T-cell (primary cell): ENCODE measurements around the gene PRAMEF13. TPM values are rescaled to one million over a fixed set of nuclear protein-coding genes. Genes with fewer than 3 reads are reported as not detected.
A peak's percentile ranks its signal among the peaks of the same experiment; 100 is the strongest.
"Not testable (repeated sequence)": the region's sequence is repeated elsewhere in the genome, so short reads cannot be mapped to it uniquely, and the experiment has no call there.

Experiments used
- ATAC-seq, 4 experiments: fragments of 200-7000 bp in 3 of 4; fragments of 150-1000 bp in 1 of 4; cut with Tn5 transposase; replicated peaks in 1 of 4; 1 replicate in 3 of 4; 2 replicates in 1 of 4; pipeline ENCODE4 v1.10.0; 2021; ENCODE audit warnings: moderate library complexity in 3 of 4, mild to moderate bottlenecking in 2 of 4, moderate number of reproducible peaks in 1 of 4
- CTCF ChIA-PET, 2 donors: fragments of 300-600 bp; sonication (Branson Sonifier 250); formaldehyde crosslinking; loops; one replicate each; lab custom pipeline; 2022; ENCODE audit warnings: antibody characterized with exemption in 2 of 2; lab: Charles Lee
- POLR2A ChIA-PET, 2 donors: fragments of 300-600 bp; sonication (Branson Sonifier 250); formaldehyde crosslinking; loops; one replicate each; lab custom pipeline; 2022; ENCODE audit warnings: antibody characterized with exemption in 2 of 2; lab: Charles Lee
- DNase-seq, 35 experiments: peaks; one replicate each; pipeline versions ENCODE4 v3.0.0 to v3.0.0-alpha.2; 2013 to 2023
- H3K27ac ChIP-seq: one replicate; pipeline ENCODE4 v1.5.1; 2013; ENCODE audit warnings: low read length
- H3K27me3 ChIP-seq, 2 experiments: replicated peaks in 1 of 2; 1 replicate in 1 of 2; 2 replicates in 1 of 2; pipeline versions ENCODE4 v1.6.1 to v1.7.0; 2013; ENCODE audit warnings: low read length in 1 of 2, mixed read lengths in 1 of 2; ENCODE audit not compliant: control insufficient read depth in 2 of 2, insufficient read depth in 2 of 2; ENCODE audit errors: extremely low read depth in 1 of 2
- H3K36me3 ChIP-seq, 2 donors: 1 replicate in 1 of 2; 2 replicates in 1 of 2; pipeline versions ENCODE4 v1.6.1 to v1.7.0; 2013; ENCODE audit warnings: low read length in 1 of 2; ENCODE audit not compliant: control insufficient read depth in 2 of 2, insufficient read depth in 1 of 2; ENCODE audit errors: extremely low read depth in 1 of 2
- H3K4me1 ChIP-seq, 2 experiments: 1 replicate in 1 of 2; 2 replicates in 1 of 2; pipeline versions ENCODE4 v1.6.1 to v1.7.0; 2013; ENCODE audit warnings: low read length in 2 of 2, mixed read lengths in 1 of 2; ENCODE audit not compliant: insufficient read depth in 2 of 2, control insufficient read depth in 1 of 2; ENCODE audit errors: extremely low read depth in 1 of 2
- H3K4me3 ChIP-seq, 2 donors: 1 replicate in 1 of 2; 2 replicates in 1 of 2; pipeline versions ENCODE4 v1.5.1 to v1.7.0; 2013; ENCODE audit warnings: mild to moderate bottlenecking in 2 of 2, low read length in 1 of 2, moderate library complexity in 1 of 2; ENCODE audit not compliant: control insufficient read depth in 1 of 2; ENCODE audit errors: extremely low read depth in 1 of 2
- H3K9me3 ChIP-seq: 2 replicates; pipeline ENCODE4 v1.7.0; 2013
- H3K27ac Mint-ChIP-seq, 2 donors: one replicate each; pipeline ENCODE4 v1.8.0; 2020 to 2021; ENCODE audit warnings: mild to moderate bottlenecking in 2 of 2, mixed read lengths in 2 of 2
- H3K27me3 Mint-ChIP-seq, 2 donors: one replicate each; pipeline ENCODE4 v1.8.0; 2021 to 2022; ENCODE audit warnings: mixed read lengths in 2 of 2
- H3K36me3 Mint-ChIP-seq: one replicate; pipeline ENCODE4 v1.8.0; 2021; ENCODE audit warnings: mixed read lengths
- H3K4me1 Mint-ChIP-seq, 3 donors: one replicate each; pipeline ENCODE4 v1.8.0; 2020 to 2022; ENCODE audit warnings: mixed read lengths in 3 of 3, mild to moderate bottlenecking in 1 of 3
- H3K4me3 Mint-ChIP-seq, 3 donors: one replicate each; pipeline ENCODE4 v1.8.0; 2020 to 2022; ENCODE audit warnings: mild to moderate bottlenecking in 3 of 3, mixed read lengths in 3 of 3, moderate library complexity in 3 of 3
- H3K9me3 Mint-ChIP-seq, 3 donors: one replicate each; pipeline ENCODE4 v1.8.0; 2020 to 2022; ENCODE audit warnings: mixed read lengths in 3 of 3
- WGBS: methylation state at CpG from one replicate; pipeline ENCODE4 v1.1.5; 2013; ENCODE audit warnings: missing lambda C conversion rate; ENCODE audit not compliant: insufficient coverage; 5-methylcytosine and 5-hydroxymethylcytosine counted together
- total RNA-seq, 35 experiments: library from RNA in 6 of 35; stranded (reverse) in 6 of 35; fragments of 120-200 nt in 1 of 35; gene quantifications; one replicate each; pipeline versions ENCODE4 v1.2.1 to v1.2.4 and lab custom pipeline; 2013 to 2026

Gene PRAMEF13
- total RNA-seq, 5 donors from 2014 or later (not counting 1 experiment from before 2014, with no cell fraction given): not detected

DNA sequence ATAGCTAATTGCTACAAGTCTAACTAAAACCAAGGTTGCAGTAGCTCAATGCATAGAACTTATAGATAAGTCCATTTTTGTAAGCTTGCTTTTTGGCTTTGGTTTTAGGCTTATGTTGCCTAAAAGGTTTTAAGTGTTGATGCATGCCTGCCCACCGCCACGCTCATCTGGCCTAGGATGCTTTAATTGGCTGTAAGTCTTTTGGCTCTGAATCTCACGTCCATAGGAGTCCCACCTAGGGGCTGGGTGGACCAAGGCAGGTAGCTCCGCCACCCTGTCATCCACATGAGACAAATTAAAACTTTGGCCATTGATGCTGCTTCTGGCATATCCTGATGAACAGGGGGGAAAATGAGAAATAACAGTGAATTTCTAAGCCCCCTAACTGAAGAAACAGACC is 36.4 kb upstream of the PRAMEF13 start:
- H3K27me3 ChIP-seq, H3K36me3 ChIP-seq, CTCF ChIA-PET, H3K4me3 ChIP-seq, H3K9me3 Mint-ChIP-seq, ATAC-seq, H3K4me1 ChIP-seq, H3K27me3 Mint-ChIP-seq, H3K4me3 Mint-ChIP-seq, H3K9me3 ChIP-seq, H3K27ac Mint-ChIP-seq, H3K27ac ChIP-seq, H3K36me3 Mint-ChIP-seq, DNase-seq, H3K4me1 Mint-ChIP-seq: not testable (repeated sequence)
- POLR2A ChIA-PET: interaction anchor here in 1 of 2 donors (0.6 kb wide), 1 partner anchor 440 kb away, joined by 4 read pairs; no protein-coding TSS in a partner anchor
- 92% methylated on average over 2 of the region's 4 CpGs for WGBS

DNA sequence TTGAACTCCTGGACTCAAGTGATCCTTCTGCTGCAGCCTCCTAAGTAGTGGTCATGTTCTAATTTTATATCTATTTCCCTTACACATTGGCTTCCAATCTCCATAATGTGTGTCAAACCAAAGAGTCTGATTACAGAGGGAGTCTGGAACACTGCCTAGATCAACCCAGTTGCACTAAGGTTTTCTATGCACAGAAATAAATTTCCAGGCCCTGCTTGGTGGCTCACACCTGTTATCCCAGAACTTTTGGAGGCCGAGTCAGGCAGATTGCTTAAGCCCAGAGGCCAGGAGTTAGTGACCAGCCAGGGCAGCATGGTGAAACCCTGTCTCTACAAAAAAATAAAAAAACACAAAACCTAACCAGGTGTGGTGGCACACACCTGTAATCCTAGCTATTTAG is 32.8 kb upstream of the PRAMEF13 start:
- H3K27ac ChIP-seq, H3K36me3 ChIP-seq, H3K9me3 Mint-ChIP-seq, ATAC-seq, H3K4me3 Mint-ChIP-seq, H3K27ac Mint-ChIP-seq, H3K27me3 Mint-ChIP-seq, H3K4me1 Mint-ChIP-seq, POLR2A ChIA-PET, H3K4me1 ChIP-seq, DNase-seq, H3K4me3 ChIP-seq, CTCF ChIA-PET, H3K9me3 ChIP-seq, H3K36me3 Mint-ChIP-seq: not testable (repeated sequence)
- peaks cover 0 to 14% of the 10 kb centered on the region in 2 experiments for H3K27me3 ChIP-seq
- WGBS: 71% methylated on average over 1 of the region's 1 CpG

- H3K9me3 Mint-ChIP-seq, DNase-seq, ATAC-seq, H3K4me3 ChIP-seq, H3K4me1 Mint-ChIP-seq, H3K27ac ChIP-seq, H3K4me3 Mint-ChIP-seq, H3K4me1 ChIP-seq, H3K9me3 ChIP-seq, CTCF ChIA-PET, H3K27me3 Mint-ChIP-seq, H3K36me3 Mint-ChIP-seq, H3K36me3 ChIP-seq, H3K27ac Mint-ChIP-seq: not testable (repeated sequence)
- H3K27me3 ChIP-seq: peaks cover 0 to 19% of the 10 kb centered on the region in 2 experiments
- no CpG with 5 or more reads among the region's 2 CpGs for WGBS
- POLR2A ChIA-PET: interaction anchor here in 1 of 2 donors (0.7 kb wide), 1 partner anchor 1628 kb away, joined by 7 read pairs; no protein-coding TSS in a partner anchor
These were observed 30.8 kb upstream of the PRAMEF13 start for GRCh38 chr1:13232056-13232455.

- CTCF ChIA-PET: not testable (repeated sequence)
These were observed 30.0 kb upstream of the PRAMEF13 start for GRCh38 chr1:13231061-13231750.

GRCh38 chr1:13230601-13231000 is 29.4 kb upstream of the PRAMEF13 start:
- H3K4me3 Mint-ChIP-seq, ATAC-seq, H3K36me3 ChIP-seq, H3K27ac ChIP-seq, CTCF ChIA-PET, H3K36me3 Mint-ChIP-seq, H3K4me3 ChIP-seq, H3K27ac Mint-ChIP-seq, H3K9me3 Mint-ChIP-seq, H3K4me1 ChIP-seq, H3K27me3 Mint-ChIP-seq, H3K9me3 ChIP-seq, H3K4me1 Mint-ChIP-seq, POLR2A ChIA-PET: not testable (repeated sequence)
- DNase-seq: peak in 1 of 35 experiments; percentile 0
- peaks cover 0 to 17% of the 10 kb centered on the region in 2 experiments for H3K27me3 ChIP-seq
- WGBS: 88% methylated on average over 2 of the region's 2 CpGs

More at GRCh38 chr1:13231061-13231750, 30.0 kb upstream of the PRAMEF13 start:
- POLR2A ChIA-PET, DNase-seq, H3K4me3 Mint-ChIP-seq, H3K9me3 ChIP-seq, H3K4me1 Mint-ChIP-seq, ATAC-seq, H3K27me3 Mint-ChIP-seq, H3K27ac ChIP-seq, H3K27ac Mint-ChIP-seq, H3K36me3 Mint-ChIP-seq, H3K4me1 ChIP-seq, H3K9me3 Mint-ChIP-seq, H3K4me3 ChIP-seq, H3K36me3 ChIP-seq: not testable (repeated sequence)
- WGBS: 89% methylated on average over 6 of the region's 7 CpGs
- H3K27me3 ChIP-seq: peaks cover 0 to 19% of the 10 kb centered on the region in 2 experiments

GRCh38 chr1:13230096-13230495 is 28.9 kb upstream of the PRAMEF13 start:
- H3K4me3 Mint-ChIP-seq, H3K27me3 Mint-ChIP-seq, H3K4me3 ChIP-seq, POLR2A ChIA-PET, H3K36me3 ChIP-seq, H3K9me3 ChIP-seq, ATAC-seq, H3K9me3 Mint-ChIP-seq, CTCF ChIA-PET, H3K27ac Mint-ChIP-seq, H3K4me1 ChIP-seq, H3K4me1 Mint-ChIP-seq, DNase-seq, H3K27ac ChIP-seq, H3K36me3 Mint-ChIP-seq: not testable (repeated sequence)
- H3K27me3 ChIP-seq: peaks cover 0 to 15% of the 10 kb centered on the region in 2 experiments
- WGBS: 76% methylated on average over 5 of the region's 5 CpGs
